ENCODE results near the gene FLVCR2. TPM values are rescaled to one million over a fixed set of nuclear protein-coding genes. Genes with fewer than 3 reads are reported as not detected.

The FLVCR2 gene
- total RNA-seq, 1 experiment from 2014 or later = 6.6 TPM

DNA sequence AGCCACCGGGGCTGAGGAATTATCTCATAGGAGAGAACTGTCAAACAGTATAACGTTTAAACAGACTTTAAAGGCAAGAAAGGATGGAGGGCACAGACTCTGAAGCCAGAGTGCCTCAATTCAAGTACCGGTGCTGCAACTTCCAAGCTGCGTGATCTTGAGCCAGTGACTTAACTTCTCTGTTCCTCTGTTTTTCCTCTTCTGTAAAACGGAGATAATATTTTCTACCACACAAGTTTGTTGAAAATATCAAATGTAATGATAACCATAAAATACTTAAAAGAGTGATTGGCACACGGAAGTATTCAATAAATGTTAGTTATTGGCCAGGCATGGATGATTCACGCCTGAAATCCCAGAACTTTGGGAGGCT, 38.0 kb upstream of the FLVCR2 start (continued):
- TF ChIP-seq ZSCAN18 (CRISPR knock-in tag; IDR thresholded peaks at IDR 0.05) (no peak), ZNF317 (CRISPR knock-in tag; IDR thresholded peaks at IDR 0.05; ENCODE audit: borderline replicate concordance, low read depth) (no peak), ATF2 (CRISPR knock-in tag; IDR thresholded peaks at IDR 0.05; ENCODE audit: borderline replicate concordance, low read depth) (no peak), PRRX2 (CRISPR knock-in tag; IDR thresholded peaks at IDR 0.05) (no peak), ZBTB21 (CRISPR knock-in tag; IDR thresholded peaks at IDR 0.05; ENCODE audit: borderline replicate concordance) (no peak), PREB (CRISPR knock-in tag; IDR thresholded peaks at IDR 0.05; ENCODE audit: borderline replicate concordance) (no peak)

- Mint-ChIP-seq H3K4me3 (no peak overlapping the region), H3K9me3 (no peaks in the 10 kb centered on the region), H3K27me3 (ENCODE audit: low read depth) (no peaks in the 10 kb centered on the region; the same call in 1 of the 2 replicates), H3K4me1 (no peaks in the 10 kb centered on the region), H3K27ac (no peak overlapping the region; the same call in 1 of the 2 replicates), H3K36me3 (no peaks in the 10 kb centered on the region)
- ChIA-PET CTCF (interaction anchor here (1.0 to 1.4 kb wide), 3 partner anchors 18 to 27 kb away, joined by 4 to 9 read pairs (median 4); no protein-coding TSS in a partner anchor), POLR2A (no interaction called here)
- ATAC-seq = peak; percentile 52
- DNase-seq (ENCODE audit: low spot score) = no peak
- TF ChIP-seq, protein P1, sequence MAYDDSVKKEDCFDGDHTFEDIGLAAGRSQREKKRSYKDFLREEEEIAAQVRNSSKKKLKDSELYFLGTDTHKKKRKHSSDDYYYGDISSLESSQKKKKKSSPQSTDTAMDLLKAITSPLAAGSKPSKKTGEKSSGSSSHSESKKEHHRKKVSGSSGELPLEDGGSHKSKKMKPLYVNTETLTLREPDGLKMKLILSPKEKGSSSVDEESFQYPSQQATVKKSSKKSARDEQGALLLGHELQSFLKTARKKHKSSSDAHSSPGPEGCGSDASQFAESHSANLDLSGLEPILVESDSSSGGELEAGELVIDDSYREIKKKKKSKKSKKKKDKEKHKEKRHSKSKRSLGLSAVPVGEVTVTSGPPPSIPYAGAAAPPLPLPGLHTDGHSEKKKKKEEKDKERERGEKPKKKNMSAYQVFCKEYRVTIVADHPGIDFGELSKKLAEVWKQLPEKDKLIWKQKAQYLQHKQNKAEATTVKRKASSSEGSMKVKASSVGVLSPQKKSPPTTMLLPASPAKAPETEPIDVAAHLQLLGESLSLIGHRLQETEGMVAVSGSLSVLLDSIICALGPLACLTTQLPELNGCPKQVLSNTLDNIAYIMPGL (CRISPR knock-in tag; IDR thresholded peaks at IDR 0.05) = no peak
- TF ChIP-seq USF2 (CRISPR knock-in tag; IDR thresholded peaks at IDR 0.05) = no peak
- TF ChIP-seq CDX4 (CRISPR knock-in tag; IDR thresholded peaks at IDR 0.05; ENCODE audit: borderline replicate concordance) = no peak
- TF ChIP-seq, protein P2, sequence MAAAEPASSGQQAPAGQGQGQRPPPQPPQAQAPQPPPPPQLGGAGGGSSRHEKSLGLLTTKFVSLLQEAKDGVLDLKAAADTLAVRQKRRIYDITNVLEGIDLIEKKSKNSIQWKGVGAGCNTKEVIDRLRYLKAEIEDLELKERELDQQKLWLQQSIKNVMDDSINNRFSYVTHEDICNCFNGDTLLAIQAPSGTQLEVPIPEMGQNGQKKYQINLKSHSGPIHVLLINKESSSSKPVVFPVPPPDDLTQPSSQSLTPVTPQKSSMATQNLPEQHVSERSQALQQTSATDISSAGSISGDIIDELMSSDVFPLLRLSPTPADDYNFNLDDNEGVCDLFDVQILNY (CRISPR knock-in tag; IDR thresholded peaks at IDR 0.05) = no peak
- no peak for TF ChIP-seq NFATC4 (CRISPR knock-in tag; IDR thresholded peaks at IDR 0.05)
- TF ChIP-seq GRHL2 (CRISPR knock-in tag; IDR thresholded peaks at IDR 0.05; ENCODE audit: insufficient replicate concordance, severe bottlenecking) = no peak
- TF ChIP-seq TEAD4 (CRISPR knock-in tag; IDR thresholded peaks at IDR 0.05) = no peak
- no peak for TF ChIP-seq ESRRA (CRISPR knock-in tag; IDR thresholded peaks at IDR 0.05; ENCODE audit: borderline replicate concordance)
- TF ChIP-seq ZNF281 (CRISPR knock-in tag; IDR thresholded peaks at IDR 0.05) = no peak
- TF ChIP-seq JUN (CRISPR knock-in tag; IDR thresholded peaks at IDR 0.05) = no peak
- TF ChIP-seq OVOL2 (CRISPR knock-in tag; IDR thresholded peaks at IDR 0.05; ENCODE audit: borderline replicate concordance) = no peak
- no peak for TF ChIP-seq CBFB (CRISPR knock-in tag; IDR thresholded peaks at IDR 0.05; ENCODE audit: low read depth)
- TF ChIP-seq GTF2I (CRISPR knock-in tag; conservative IDR thresholded peaks at IDR 0.05) = no peak
- TF ChIP-seq, protein P3, sequence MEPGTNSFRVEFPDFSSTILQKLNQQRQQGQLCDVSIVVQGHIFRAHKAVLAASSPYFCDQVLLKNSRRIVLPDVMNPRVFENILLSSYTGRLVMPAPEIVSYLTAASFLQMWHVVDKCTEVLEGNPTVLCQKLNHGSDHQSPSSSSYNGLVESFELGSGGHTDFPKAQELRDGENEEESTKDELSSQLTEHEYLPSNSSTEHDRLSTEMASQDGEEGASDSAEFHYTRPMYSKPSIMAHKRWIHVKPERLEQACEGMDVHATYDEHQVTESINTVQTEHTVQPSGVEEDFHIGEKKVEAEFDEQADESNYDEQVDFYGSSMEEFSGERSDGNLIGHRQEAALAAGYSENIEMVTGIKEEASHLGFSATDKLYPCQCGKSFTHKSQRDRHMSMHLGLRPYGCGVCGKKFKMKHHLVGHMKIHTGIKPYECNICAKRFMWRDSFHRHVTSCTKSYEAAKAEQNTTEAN (CRISPR knock-in tag; IDR thresholded peaks at IDR 0.05) = no peak
- no peak for TF ChIP-seq ZNF423 (CRISPR knock-in tag; IDR thresholded peaks at IDR 0.05)
These were observed 35.8 kb upstream of the FLVCR2 start for GRCh38 chr14:75542588-75543091.
